ACC112 (cell line): ENCODE measurements around the gene PERM1.

Source experiments
- H2AFZ ChIP-seq: fragments of 200-600 bp; sonication (generic); one replicate; pipeline ENCODE4 v1.6.0; 2017; ENCODE audit warnings: antibody characterized with exemption, low read length; ENCODE audit not compliant: unreplicated experiment
- H3K27ac ChIP-seq: fragments of 200-600 bp; sonication (generic); 2 replicates; pipeline ENCODE4 v1.5.1; 2014; ENCODE audit warnings: low read depth, mild to moderate bottlenecking, antibody characterized with exemption, low read length, moderate library complexity
- H3K27me3 ChIP-seq: fragments of 200-600 bp; sonication (generic); 2 replicates; pipeline ENCODE4 v1.6.1; 2014; ENCODE audit warnings: mild to moderate bottlenecking, antibody characterized with exemption, low read length, moderate library complexity, mixed read lengths; ENCODE audit not compliant: insufficient read depth
- H3K36me3 ChIP-seq: fragments of 200-600 bp; sonication (generic); 2 replicates; pipeline ENCODE4 v1.6.1; 2016; ENCODE audit warnings: mild to moderate bottlenecking, antibody characterized with exemption, low read length, moderate library complexity, mixed read lengths; ENCODE audit not compliant: insufficient read depth
- H3K4me1 ChIP-seq: fragments of 200-600 bp; sonication (generic); one replicate; pipeline ENCODE4 v1.6.1; 2016; ENCODE audit warnings: low read length, mixed read lengths; ENCODE audit not compliant: insufficient read depth, unreplicated experiment, control insufficient read depth
- H3K4me3 ChIP-seq: fragments of 200-600 bp; sonication (generic); 2 replicates; pipeline ENCODE4 v1.5.1; 2014; ENCODE audit warnings: mild to moderate bottlenecking, low read depth, low read length
- H3K79me2 ChIP-seq: fragments of 200-600 bp; sonication (generic); one replicate; pipeline ENCODE4 v1.6.0; 2016; ENCODE audit warnings: low read length; ENCODE audit not compliant: control insufficient read depth, unreplicated experiment, insufficient read depth

The PERM1 gene

GRCh38 chr1:936348-937264 is 45.3 kb downstream of the PERM1 start:
- H3K79me2 ChIP-seq = no peaks in the 10 kb centered on the region
- H3K36me3 ChIP-seq = no peaks in the 10 kb centered on the region
- H2AFZ ChIP-seq = no peak overlapping the region
- no peaks in the 10 kb centered on the region for H3K27me3 ChIP-seq
- peaks cover 27% of the 10 kb centered on the region for H3K4me1 ChIP-seq
- H3K27ac ChIP-seq = no peak overlapping the region
- no peak overlapping the region for H3K4me3 ChIP-seq

- Histone ChIP-seq H3K4me3 (no peak overlapping the region), H3K27me3 (no peaks in the 10 kb centered on the region), H2AFZ (no peak overlapping the region), H3K79me2 (no peaks in the 10 kb centered on the region), H3K27ac (no peak overlapping the region), H3K4me1 (peaks cover 20% of the 10 kb centered on the region), H3K36me3 (no peaks in the 10 kb centered on the region)
These were observed 46.1 kb downstream of the PERM1 start for GRCh38 chr1:935751-936231.

- Histone ChIP-seq H3K79me2 (no peaks in the 10 kb centered on the region), H2AFZ (no peak overlapping the region), H3K4me3 (no peak overlapping the region), H3K27ac (no peak overlapping the region), H3K27me3 (no peaks in the 10 kb centered on the region), H3K36me3 (no peaks in the 10 kb centered on the region), H3K4me1 (peaks cover 17% of the 10 kb centered on the region)
These were observed 46.7 kb downstream of the PERM1 start for GRCh38 chr1:934991-935750.

- no peak overlapping the region for H3K27ac ChIP-seq
- no peak overlapping the region for H2AFZ ChIP-seq
- H3K36me3 ChIP-seq = no peaks in the 10 kb centered on the region
- H3K79me2 ChIP-seq = no peaks in the 10 kb centered on the region
- peaks cover 4% of the 10 kb centered on the region for H3K4me1 ChIP-seq
- no peak overlapping the region for H3K4me3 ChIP-seq
- no peaks in the 10 kb centered on the region for H3K27me3 ChIP-seq
These were observed 48.3 kb downstream of the PERM1 start for GRCh38 chr1:933603-933940.

GRCh38 chr1:932776-933602 is 48.9 kb downstream of the PERM1 start:
- H3K27ac ChIP-seq = no peak overlapping the region
- no peak overlapping the region for H2AFZ ChIP-seq
- no peak overlapping the region for H3K4me3 ChIP-seq
- no peaks in the 10 kb centered on the region for H3K79me2 ChIP-seq
- no peaks in the 10 kb centered on the region for H3K36me3 ChIP-seq
- no peaks in the 10 kb centered on the region for H3K27me3 ChIP-seq
- no peaks in the 10 kb centered on the region for H3K4me1 ChIP-seq

GRCh38 chr1:932173-932510 is 49.8 kb downstream of the PERM1 start:
- Histone ChIP-seq H3K27ac (no peak overlapping the region), H3K4me3 (no peak overlapping the region), H3K36me3 (no peaks in the 10 kb centered on the region), H3K79me2 (no peaks in the 10 kb centered on the region), H2AFZ (no peak overlapping the region), H3K27me3 (no peaks in the 10 kb centered on the region), H3K4me1 (no peaks in the 10 kb centered on the region)

- H3K36me3 ChIP-seq = no peaks in the 10 kb centered on the region
- H3K4me3 ChIP-seq = no peak overlapping the region
- no peaks in the 10 kb centered on the region for H3K79me2 ChIP-seq
- no peaks in the 10 kb centered on the region for H3K27me3 ChIP-seq
- H3K27ac ChIP-seq = no peak overlapping the region
- no peaks in the 10 kb centered on the region for H3K4me1 ChIP-seq
- no peak overlapping the region for H2AFZ ChIP-seq
These were observed 50.3 kb downstream of the PERM1 start for GRCh38 chr1:931380-932172.

- H3K4me3 ChIP-seq = no peak overlapping the region
- H2AFZ ChIP-seq = no peak overlapping the region
- H3K4me1 ChIP-seq = no peaks in the 10 kb centered on the region
- H3K27ac ChIP-seq = no peak overlapping the region
- peaks cover 1% of the 10 kb centered on the region; the same call in 1 of the 2 replicates for H3K27me3 ChIP-seq
- no peaks in the 10 kb centered on the region for H3K79me2 ChIP-seq
- H3K36me3 ChIP-seq = no peaks in the 10 kb centered on the region
These were observed 51.2 kb downstream of the PERM1 start for GRCh38 chr1:930633-931138.

- H2AFZ ChIP-seq = no peak overlapping the region
- no peaks in the 10 kb centered on the region for H3K79me2 ChIP-seq
- H3K27me3 ChIP-seq = peaks cover 6% of the 10 kb centered on the region; the same call in 1 of the 2 replicates
- no peaks in the 10 kb centered on the region for H3K4me1 ChIP-seq
- no peak overlapping the region for H3K27ac ChIP-seq
- H3K4me3 ChIP-seq = no peak overlapping the region
- H3K36me3 ChIP-seq = no peaks in the 10 kb centered on the region
These were observed 51.9 kb downstream of the PERM1 start for GRCh38 chr1:929712-930632.
